Cardiac muscle cell (in vitro differentiated cells and primary cell): ENCODE results near the gene MOB2. TPM values are rescaled to one million over a fixed set of nuclear protein-coding genes. Genes with fewer than 3 reads are reported as not detected.
"Not testable (repeated sequence)": the region's sequence is repeated elsewhere in the genome, so short reads cannot be mapped to it uniquely, and the experiment has no call there.

Experiments used
- DNase-seq, 2 donors: peaks; one replicate each; pipeline versions ENCODE4 v3.0.0 to v3.0.0-alpha.2; 2010 to 2017; ENCODE audit warnings: low read depth in 1 of 2, low spot score in 1 of 2
- H3K27ac ChIP-seq: fragments of 200-600 bp; sonication (generic); 2 replicates; pipeline ENCODE4 v1.5.1; 2016
- H3K27me3 ChIP-seq: fragments of 200-600 bp; sonication (generic); 2 replicates; pipeline ENCODE4 v1.6.0; 2016; ENCODE audit warnings: control low read depth
- H3K36me3 ChIP-seq: fragments of 200-600 bp; sonication (generic); 2 replicates; pipeline ENCODE4 v1.5.1; 2016; ENCODE audit warnings: control low read depth
- H3K4me1 ChIP-seq: fragments of 200-600 bp; sonication (generic); 2 replicates; pipeline ENCODE4 v1.8.1; 2017; ENCODE audit warnings: low read depth, mild to moderate bottlenecking, mixed run types
- H3K4me3 ChIP-seq: fragments of 200-600 bp; sonication (generic); 2 replicates; pipeline ENCODE4 v1.5.1; 2016; ENCODE audit warnings: mild to moderate bottlenecking
- H3K9me3 ChIP-seq: fragments of 200-600 bp; sonication (generic); 2 replicates; pipeline ENCODE4 v1.5.1; 2017; ENCODE audit warnings: low read depth, mild to moderate bottlenecking, control low read depth
- polyA plus RNA-seq: library from polyadenylated mRNA; unstranded; fragments of >200 nt; fragmentation: Nextera tagmentation; extraction: Ambion mirVana; gene quantifications from 2 replicates; pipeline ENCODE4 v1.2.1, GENCODE V29; 2016
- total RNA-seq: library from RNA; depleted of rRNA; stranded (reverse); fragments of >200 nt; gene quantifications from 2 replicates; pipeline ENCODE4 v1.2.3, GENCODE V29; 2016
- TF ChIP-seq, protein P1 (sequence below): IDR thresholded peaks from 2 replicates; pipeline ENCODE4 v1.5.1; 2012; ENCODE audit warnings: low read depth, mild to moderate bottlenecking, low read length

MOB2 gene
- total and polyA plus RNA-seq, 2 experiments from 2014 or later: 31.1 to 52.0 TPM

DNA sequence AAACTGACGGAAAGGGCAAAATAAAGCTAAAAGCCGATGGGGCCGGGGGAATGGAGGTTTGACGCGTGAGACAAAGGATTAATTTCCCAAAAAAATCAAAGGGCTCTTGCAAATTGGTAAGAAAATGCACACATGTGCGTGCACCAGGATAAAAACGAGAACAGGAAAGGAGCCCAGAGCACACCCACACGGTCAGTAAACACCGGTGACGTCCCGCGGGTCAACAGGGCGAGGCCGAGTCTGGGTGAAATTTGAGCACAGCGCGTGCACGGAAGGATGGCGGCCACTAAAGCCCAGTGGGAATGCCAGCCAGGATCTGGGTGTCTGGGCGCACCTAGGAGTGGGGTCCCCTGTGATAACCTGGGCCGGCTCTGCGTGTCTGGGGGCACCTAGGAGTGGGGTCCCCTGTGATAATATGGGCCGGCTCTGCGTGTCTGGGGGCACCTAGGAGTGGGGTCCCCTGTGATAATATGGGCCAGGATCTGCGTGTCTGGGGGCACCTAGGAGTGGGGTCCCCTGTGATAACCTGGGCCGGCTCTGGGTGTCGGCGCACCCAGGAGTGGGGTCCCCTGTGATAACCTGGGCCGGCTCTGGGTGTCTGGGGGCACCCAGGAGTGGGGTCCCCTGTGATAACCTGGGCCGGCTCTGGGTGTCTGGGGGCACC is 52.5 kb downstream of the MOB2 start:
- H3K27ac ChIP-seq: no peak overlapping the region
- H3K27me3 ChIP-seq: no peaks in the 10 kb centered on the region
- no peak for DNase-seq
- TF ChIP-seq, protein P1, sequence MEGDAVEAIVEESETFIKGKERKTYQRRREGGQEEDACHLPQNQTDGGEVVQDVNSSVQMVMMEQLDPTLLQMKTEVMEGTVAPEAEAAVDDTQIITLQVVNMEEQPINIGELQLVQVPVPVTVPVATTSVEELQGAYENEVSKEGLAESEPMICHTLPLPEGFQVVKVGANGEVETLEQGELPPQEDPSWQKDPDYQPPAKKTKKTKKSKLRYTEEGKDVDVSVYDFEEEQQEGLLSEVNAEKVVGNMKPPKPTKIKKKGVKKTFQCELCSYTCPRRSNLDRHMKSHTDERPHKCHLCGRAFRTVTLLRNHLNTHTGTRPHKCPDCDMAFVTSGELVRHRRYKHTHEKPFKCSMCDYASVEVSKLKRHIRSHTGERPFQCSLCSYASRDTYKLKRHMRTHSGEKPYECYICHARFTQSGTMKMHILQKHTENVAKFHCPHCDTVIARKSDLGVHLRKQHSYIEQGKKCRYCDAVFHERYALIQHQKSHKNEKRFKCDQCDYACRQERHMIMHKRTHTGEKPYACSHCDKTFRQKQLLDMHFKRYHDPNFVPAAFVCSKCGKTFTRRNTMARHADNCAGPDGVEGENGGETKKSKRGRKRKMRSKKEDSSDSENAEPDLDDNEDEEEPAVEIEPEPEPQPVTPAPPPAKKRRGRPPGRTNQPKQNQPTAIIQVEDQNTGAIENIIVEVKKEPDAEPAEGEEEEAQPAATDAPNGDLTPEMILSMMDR: no peak
- no peaks in the 10 kb centered on the region for H3K36me3 ChIP-seq
- H3K9me3 ChIP-seq: no peaks in the 10 kb centered on the region
- H3K4me1 ChIP-seq: peaks cover 29% of the 10 kb centered on the region
- no peak overlapping the region for H3K4me3 ChIP-seq

DNA sequence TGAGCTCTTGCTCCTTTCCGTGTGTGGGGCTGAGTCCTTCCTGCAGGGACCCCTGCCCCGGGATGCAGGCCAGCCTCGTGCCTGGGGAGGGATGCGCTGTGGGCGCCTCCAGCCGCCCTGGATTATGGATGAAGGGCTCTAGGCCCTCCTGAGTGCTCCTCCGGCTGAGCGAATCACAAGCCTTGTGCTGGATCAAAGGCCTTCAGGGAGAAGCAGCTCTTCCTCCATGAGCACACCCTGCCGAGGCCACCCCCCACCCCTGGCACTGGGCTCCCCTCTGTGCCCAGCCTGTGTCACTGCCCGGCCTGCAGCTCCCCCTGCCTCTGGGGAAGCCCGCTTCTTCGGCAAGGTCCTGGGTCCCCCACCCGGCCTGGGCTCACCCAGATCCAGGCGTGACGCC is 53.0 kb downstream of the MOB2 start:
- Histone ChIP-seq H3K27me3 (no peaks in the 10 kb centered on the region), H3K4me1 (peaks cover 24% of the 10 kb centered on the region), H3K36me3 (no peaks in the 10 kb centered on the region), H3K27ac (no peak overlapping the region), H3K9me3 (no peaks in the 10 kb centered on the region), H3K4me3 (no peak overlapping the region)
- TF ChIP-seq, protein P1: no peak
- DNase-seq: no peak

DNA sequence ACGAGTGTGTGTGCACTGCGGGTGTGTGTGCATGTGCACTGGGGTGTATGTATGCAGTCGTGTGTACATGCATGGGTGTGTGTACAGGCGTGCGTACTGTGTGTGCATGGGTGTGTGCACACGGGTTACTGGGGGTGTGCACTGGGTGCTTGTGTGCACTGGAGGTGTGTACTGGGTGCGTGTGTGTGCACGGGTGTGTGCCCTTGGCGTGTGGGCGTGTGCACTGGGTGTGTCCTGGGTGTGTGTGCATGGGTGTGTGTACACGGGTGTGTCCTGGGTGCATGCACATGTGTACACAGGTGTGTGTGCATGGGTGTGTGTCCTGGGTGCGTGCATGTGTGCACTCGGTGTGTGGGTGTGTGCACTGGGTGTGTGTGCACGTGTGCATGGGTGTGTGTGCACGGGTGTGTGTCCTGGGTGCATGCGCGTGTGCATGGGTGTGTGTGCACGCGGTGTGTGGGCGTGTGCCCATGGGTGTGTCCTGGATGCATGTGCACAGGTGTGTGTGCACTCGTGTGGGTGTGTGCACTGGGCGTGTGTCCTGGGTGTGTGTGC is 57.7 kb downstream of the MOB2 start:
- Histone ChIP-seq H3K36me3 (no peaks in the 10 kb centered on the region), H3K4me3 (no peak overlapping the region), H3K27ac (no peak overlapping the region), H3K27me3 (no peaks in the 10 kb centered on the region), H3K9me3 (no peaks in the 10 kb centered on the region), H3K4me1 (no peaks in the 10 kb centered on the region)
- TF ChIP-seq, protein P1: no peak
- no peak for DNase-seq

DNA sequence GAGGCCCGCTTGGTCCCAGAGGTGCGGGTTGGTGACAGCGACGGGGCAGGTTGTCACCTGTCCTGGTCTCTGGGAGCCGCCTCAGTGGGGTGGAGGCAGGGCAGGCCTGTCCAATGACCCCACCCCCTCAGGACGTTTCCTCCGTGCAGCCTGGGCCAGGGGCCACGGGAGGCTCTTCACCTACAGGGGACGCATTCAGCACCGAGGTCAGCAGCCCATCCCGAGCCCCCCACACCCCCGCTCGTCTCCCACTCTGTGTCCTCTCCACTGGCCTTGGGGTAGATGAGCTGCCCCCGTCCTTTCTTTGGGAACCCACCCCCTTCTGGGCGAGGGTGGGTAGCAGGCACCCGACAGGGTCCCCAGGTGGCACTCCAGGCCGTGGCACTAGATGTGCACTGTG is 61.1 kb downstream of the MOB2 start:
- Histone ChIP-seq H3K9me3 (no peaks in the 10 kb centered on the region), H3K36me3 (no peaks in the 10 kb centered on the region), H3K4me1 (no peaks in the 10 kb centered on the region), H3K27ac (no peak overlapping the region), H3K27me3 (no peaks in the 10 kb centered on the region), H3K4me3 (no peak overlapping the region)
- TF ChIP-seq, protein P1: no peak
- no peak for DNase-seq

DNA sequence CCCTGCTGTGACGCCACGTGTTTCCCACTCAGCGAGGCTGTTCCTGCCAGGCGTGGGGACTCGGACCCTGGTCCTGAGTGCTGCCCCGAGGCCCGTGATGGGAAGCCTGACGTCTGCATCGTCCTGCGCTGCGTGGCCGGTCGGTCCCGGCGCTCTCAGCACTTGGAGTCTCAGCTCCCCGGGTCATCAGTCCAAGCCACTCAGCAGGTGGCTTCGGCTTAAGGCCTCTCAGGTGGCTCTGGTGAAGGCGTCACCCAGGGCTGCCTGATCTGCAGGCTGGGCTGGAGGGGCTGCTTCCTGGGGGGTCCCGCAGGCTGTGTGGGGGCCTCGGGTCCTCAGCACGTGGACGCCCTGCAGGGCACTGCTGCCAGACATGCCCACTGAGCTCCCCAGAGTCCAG is 61.6 kb downstream of the MOB2 start:
- no peaks in the 10 kb centered on the region for H3K27me3 ChIP-seq
- TF ChIP-seq, protein P1: no peak
- H3K9me3 ChIP-seq: no peaks in the 10 kb centered on the region
- H3K27ac ChIP-seq: no peak overlapping the region
- H3K4me1 ChIP-seq: no peaks in the 10 kb centered on the region
- H3K36me3 ChIP-seq: no peaks in the 10 kb centered on the region
- no peak for DNase-seq
- H3K4me3 ChIP-seq: no peak overlapping the region

DNA sequence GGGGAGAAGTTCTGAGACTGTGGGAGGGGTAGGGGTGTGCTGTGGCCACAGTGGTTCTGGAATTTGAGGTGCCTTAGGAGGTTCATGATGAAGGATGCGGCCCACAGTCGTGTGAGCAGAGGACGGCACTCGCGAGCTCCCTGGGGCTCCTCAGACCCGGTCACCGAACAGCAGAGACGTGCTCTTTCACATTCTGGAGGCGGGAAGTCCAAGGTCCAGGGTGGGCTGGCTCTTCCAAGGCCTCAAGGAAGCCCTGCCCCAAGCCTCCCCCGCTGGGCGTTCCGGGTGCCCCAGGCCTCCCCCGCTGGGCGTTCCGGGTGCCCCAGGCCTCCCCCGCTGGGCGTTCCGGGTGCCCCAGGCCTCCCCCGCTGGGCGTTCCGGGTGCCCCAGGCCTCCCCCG is 63.2 kb downstream of the MOB2 start:
- H3K36me3 ChIP-seq, H3K4me1 ChIP-seq, H3K27me3 ChIP-seq, H3K9me3 ChIP-seq, DNase-seq, H3K4me3 ChIP-seq, H3K27ac ChIP-seq: not testable (repeated sequence)
